SW 1271 (cell line): ENCODE results near the gene ARHGAP10.
A peak's percentile ranks its signal among the peaks of the same experiment; 100 is the strongest.
"Not testable (repeated sequence)": the region's sequence is repeated elsewhere in the genome, so short reads cannot be mapped to it uniquely, and the experiment has no call there.

ENCODE experiments used
- DNase-seq, 2 experiments: peaks; one replicate each; lab custom pipeline; 2025; lab: John Stamatoyannopoulos, UW

ARHGAP10 gene

DNA sequence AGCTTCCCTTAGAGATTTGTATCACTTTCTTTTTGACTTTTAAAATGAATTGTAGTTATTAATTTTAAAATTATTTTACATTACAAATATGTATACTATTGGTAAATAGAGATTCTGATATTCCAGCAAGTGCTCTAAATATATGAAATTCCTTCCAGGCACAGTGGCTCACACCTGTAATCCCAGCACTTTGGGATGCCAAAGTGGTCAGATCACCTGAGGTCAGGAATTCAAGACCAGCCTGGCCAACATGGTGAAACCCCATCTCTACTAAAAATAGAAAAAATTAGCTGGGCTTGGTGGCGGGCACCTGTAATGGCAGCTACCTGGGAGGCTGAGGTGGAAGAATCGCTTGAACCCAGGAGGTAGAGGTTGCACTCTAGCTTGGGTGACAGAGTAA lies 180.2 kb downstream of the ARHGAP10 start:
- DNase-seq, result not testable (repeated sequence)

DNA sequence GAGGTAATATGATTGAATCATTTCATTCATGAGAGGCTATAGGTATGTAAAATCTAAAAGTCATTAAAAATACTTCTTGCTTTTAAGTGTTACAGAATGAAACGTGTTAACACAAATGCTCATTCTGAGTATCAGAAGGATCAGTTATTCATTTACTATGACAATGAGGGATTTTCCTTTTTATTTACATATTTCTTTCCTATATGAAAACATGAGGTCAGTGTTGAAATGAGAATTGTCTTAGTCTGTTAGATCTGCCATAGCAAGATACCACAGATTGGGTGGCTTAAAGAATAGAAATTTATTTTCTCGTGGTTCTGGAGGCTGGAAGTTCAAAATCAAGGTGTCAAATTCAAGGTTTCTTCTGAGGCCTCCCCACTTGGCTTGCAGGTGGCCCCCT lies 181.2 kb downstream of the ARHGAP10 start:
- DNase-seq, result no peak

DNA sequence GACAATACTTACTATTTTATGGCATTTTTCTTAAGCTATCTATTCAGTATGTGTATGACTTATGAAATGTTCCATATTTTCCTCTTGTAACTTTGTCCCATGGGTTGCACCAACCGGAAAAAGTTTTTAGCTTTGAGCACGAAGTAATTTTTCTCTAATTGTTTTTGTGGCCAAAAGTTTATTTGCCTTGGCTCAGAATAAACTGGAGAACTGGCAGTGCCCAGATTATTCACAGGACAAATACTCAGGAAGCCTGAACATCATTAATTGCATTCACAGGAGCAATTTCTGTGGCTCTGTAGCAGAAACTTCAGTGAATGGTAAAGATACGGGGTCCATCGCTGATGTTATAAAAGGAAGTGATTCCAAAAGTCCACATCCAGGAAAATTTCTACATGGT lies 184.5 kb downstream of the ARHGAP10 start:
- DNase-seq, result no peak

DNA sequence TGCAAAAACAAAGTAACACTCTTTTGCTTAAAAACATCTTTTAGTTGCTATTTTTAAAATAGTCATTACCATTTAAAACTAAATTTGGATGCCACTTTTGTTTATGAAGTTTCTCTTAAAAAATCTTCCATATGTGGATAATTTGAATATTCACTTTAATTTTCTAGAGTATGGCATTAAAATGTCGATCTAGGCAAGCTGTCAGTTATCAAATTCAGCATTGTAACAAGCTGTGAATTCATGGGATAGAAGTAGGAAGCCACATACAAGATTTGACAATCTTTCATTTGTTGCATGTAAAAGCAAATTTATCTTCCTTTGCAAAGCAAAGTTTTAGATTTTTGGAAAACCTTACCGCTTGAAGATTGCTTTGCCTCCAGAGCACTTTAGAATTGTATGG lies 191.5 kb downstream of the ARHGAP10 start:
- DNase-seq, result no peak

DNA sequence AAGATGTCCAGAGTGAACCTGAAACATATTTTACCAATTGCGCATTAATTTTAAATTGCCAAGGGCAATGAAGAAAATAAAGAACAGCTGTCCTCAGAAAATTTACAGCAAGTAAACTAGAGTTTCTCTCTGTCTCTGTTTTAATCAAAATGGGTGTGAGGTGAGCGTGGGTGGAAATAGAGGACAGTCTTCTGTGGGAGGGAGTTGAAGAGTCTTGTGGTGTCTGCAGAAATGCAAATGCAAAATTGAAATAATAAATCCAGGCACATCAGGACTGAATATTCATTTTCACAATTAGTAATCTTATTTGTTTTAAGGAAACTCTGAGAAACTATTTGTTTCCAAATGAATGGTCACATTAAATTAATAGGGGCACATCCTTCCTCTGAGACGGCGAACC lies 192.0 kb downstream of the ARHGAP10 start:
- DNase-seq, result no peak

DNA sequence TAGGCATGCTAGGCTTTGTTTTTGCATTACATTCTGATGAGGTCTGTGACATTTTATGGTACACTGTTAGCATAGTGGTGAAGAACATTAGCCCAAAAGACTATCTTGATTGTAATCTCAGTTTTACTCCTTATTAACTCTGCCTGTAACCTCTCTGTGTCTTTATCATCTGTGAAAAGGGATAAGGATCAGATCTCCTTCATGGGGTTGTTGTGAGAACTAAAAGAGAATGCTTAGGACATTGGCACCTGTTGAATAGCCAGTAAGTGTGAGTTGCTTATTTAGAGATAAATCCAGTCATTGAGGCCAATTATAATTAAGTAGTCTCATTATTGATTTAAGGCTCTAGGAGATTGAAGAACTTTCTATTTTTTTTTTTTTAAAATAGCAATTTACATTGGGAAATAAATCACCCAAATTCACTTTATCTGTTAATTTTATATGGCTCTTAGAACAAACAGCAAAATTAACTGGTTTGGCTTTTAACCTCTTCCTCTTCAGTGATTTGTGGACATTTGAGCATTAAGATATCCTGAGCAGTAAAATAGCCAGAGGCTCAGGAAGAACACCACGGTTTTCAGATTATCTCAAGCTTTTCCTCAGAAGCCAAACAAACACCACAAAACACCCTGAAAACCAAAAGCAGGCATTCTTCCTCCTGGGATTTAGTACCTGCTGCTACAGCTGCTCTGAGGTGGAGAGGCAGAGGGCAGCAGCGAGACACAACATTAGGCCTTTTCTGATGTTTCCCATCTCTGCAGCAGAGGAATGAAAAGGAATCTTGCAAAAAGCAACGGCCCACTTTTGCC lies 192.9 kb downstream of the ARHGAP10 start:
- DNase-seq, result peak in 1 of 2 experiments; percentile 20

DNA sequence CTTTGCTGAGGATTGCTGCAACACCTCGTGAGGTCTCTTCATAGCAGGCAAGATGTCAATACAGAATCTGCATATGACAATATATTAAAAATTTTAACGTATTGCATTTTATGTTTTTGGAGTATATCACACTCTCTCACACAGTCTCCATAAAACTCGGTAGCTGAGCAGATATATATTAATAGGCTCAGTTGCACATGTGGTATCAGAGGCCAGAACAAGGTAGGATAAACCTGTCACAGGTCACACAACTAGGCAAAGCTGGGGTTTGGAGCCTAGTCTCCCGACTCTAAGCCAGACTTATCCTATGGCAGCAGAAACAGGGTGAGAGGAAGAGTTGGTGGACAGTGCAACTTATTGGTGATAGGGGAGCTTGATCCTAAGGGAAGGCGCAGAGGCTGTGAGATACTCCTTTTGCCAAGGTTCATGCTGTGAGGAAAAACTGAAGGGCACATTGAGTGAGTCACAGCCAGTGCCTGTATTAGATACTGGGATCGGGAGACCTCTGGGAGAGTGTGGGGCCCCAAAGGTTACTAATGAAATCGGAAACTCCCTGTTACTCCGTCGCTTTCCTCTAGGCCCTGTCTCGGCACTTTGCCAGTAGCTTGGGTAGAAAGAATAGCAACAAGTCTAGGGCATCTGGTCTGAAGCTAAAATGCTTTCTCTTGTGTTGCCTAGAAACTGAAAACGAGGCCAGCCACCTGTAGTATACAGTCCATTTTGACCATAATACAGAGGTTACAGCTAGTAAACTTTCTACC lies 195.7 kb downstream of the ARHGAP10 start:
- DNase-seq, result no peak

DNA sequence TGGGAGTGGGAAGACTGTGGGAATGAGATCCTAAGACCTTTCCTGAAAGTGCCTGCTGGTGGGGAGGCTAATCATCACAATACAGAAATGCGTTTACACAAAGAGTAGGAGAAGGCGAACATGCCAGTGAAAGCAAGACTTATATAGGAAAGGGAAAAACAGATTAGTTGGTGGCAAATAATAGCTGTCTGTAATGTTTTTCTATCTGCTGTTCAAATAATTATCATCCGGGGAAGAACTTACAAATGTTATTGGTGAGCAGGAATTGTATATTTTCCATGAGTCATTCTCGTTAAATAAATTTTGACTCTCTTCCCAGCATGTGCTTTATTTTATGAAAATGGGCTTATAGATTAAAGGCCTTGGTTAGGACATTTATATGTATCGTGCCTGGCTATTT lies 196.5 kb downstream of the ARHGAP10 start:
- DNase-seq, result no peak

DNA sequence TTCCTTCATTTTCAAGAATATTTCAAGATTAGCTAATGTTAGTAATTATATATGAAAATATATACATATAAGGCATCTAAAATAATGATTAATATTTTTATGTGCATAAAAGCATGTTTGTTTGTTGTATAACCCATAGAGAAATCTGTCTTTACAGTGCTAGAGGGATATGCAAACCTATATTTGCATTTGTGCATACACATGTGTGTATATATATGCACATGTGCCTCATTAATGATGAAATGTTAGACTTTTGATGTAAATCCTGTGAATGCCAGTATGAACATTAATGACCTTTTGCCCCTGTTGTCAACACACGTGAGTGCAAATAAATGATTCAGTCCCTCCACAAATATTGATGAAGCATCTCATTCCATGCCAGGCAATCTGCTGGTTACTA lies 197.9 kb downstream of the ARHGAP10 start:
- DNase-seq, result no peak

DNA sequence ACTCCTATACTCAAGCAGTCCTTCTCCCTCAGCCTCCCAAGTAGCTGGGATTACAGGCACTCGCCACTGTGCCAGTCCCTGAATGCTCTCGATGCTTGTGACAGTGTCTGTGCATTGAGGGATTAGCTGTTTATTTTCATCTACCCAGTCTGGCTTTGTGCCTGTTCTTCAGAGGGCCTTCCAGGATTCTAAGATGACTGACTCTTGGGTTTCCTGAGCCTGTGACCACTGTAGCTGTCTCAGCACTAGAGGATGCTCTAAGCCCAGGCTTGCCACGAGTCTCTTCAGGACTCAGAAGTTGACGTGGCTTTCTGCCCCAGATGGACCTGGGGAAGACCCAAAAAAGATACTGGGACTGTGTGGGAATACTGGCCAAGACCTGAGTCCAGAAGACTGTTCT lies 201.4 kb downstream of the ARHGAP10 start:
- DNase-seq, result no peak

DNA sequence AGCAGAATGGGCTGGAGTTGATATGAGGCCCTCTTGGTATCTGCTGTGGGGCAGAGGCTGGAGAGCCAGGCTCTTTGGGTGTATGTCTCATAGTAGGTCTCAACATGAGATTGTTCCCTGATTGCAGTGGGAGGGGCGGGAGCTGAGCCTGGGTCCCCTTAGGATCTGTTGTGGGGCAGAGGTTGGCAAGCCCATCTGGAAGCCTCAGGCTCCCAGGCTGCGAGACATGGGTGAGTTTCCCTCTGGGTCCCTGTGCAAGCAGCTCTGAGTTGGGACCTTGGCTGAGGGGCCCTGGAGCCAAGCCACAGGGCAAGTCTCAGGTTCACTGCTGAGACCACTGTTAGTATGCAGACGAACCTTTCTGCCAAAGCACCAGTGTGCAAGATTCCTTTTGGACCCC lies 201.9 kb downstream of the ARHGAP10 start:
- no peak for DNase-seq

DNA sequence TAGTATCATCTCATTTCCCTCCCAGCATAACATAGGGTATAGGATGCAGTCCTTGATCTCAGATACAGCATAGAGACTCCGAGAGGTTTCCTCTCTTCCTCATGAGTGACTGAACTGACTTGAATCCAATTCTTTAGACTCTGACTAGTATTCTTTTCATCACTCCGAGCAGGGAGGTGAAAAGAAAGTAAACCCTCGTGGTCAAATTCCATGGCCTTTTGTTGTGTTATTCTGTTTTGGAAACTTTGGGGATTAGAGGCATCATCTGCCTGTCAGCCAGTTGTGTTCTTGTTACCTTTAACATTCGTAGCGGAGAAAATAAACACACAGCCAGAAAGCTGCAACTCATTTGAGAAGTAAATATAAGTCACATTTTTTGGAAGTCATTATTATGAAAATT lies 206.6 kb downstream of the ARHGAP10 start:
- no peak for DNase-seq

DNA sequence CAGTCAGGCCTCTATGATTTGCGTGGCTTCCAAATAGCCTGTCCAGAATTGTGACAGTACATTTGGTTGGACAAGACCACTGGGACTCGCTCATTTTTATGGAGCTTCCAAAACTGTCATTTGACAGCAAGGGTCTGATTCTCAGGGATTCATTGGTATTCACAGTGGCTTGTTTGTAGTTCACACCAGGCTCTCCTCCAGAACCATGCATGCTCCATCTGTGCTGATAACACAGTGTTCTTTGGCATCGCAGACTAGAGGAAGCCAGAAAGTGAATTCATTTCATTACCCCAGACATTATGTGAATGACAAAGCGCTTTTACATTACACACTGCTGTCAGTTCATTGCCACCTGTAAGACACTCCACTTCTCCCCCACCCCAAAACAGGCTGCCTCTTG lies 208.3 kb downstream of the ARHGAP10 start:
- DNase-seq, result no peak

DNA sequence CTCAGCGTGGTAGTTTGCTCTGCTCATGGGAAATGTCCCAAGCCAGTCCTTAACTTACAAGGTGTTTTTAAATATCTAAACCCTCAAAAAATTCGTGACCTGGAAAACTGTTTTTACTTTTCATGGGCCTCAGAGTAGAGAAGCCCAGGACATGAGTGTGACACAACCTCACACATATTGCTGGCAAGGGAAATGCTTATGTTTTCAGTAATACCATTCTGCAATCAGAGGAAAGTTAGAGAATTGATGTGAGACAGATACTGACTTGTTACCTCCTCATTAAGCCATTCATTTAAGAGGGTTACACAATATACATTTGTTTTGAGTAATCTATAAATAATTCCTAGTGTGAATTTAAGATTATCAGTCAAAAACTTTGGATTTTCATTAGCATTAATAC lies 209.5 kb downstream of the ARHGAP10 start:
- no peak for DNase-seq

DNA sequence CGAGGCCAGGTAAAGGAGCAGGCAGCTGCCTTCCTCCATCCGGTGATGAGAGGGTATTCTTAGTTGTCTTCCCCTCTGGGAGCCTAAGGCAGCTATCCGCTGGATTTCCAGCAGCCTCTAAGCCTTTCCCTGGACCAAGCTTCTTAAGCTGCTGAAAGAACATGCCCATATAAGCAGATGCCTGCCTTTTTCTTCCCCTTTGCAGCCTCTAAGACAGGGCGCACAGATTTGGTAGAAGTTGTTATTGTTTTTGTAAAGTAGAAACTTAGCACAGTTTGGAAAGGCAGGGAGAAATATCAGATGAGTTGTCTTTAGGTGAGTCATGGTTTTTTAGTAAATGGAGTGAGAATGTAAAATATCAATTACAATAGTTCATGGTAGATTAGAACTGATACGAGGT lies 210.8 kb downstream of the ARHGAP10 start:
- no peak for DNase-seq

DNA sequence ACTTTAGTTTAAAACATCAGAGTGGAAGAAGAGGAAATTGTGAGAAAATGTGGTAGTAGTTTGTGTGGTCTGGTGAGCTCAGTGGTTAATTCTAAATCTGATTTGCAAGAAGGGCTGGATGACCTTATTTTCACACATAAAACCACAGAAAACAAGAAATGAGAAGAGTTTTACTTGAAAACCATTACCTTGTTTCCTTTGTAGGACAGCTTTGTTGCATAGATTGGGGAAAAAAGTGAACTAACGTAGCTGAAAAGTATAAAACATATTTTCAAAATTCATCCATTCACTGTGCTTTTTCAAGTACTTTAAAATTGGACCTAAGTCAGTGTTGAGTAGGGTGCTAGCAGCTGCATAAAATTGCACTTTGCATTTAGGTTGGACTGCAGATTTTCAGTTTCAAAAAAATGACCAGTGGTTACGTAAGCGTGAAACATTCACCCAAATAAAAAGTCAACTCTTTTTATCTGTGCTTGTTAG lies 211.3 kb downstream of the ARHGAP10 start:
- no peak for DNase-seq

DNA sequence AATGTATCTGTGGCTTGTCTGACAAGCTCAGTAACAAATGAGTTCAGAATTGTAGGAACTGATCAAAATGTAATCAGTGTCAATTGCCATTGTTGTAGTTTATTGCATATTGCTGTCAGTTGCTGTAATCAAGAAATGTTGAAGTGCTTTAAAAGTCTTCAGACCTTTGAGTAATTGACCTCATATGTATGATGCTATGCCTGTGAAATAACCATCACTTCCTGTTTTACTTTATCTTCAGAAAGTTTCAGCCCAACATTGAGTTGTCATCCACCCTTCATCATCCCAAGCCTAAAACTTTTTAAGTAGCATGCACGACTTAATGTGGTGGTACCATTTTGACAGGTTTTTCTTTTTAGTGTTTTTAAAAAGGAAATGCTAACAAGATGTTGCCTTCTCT lies 212.4 kb downstream of the ARHGAP10 start:
- no peak for DNase-seq

DNA sequence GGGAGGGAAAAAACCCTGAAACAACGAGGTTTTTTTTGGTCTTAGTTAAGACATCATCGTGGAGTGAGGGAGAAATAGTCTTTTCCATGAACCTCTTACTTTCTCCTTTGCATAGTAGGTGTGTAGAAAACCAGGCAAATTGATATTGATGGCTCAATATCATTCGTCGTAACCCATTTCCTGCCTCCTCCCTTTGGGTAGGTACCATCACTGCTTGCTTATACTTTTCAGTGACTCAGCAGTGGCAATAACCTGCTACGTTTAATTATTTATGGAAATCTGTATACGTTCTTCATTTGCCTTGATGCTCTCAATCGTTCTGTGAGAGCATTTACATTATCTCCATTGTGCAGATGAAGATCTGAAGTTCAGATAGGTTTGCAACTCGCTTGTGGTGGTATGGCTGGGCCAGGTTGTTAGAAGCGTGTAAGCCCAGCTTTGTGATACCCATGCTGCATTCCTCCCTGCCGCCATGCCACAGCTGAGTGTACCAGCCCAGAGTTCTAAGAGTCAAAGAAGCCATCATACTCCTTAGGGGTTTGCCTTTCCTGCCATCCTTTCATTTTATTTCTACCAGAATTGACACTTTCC lies 212.9 kb downstream of the ARHGAP10 start:
- DNase-seq, result no peak

DNA sequence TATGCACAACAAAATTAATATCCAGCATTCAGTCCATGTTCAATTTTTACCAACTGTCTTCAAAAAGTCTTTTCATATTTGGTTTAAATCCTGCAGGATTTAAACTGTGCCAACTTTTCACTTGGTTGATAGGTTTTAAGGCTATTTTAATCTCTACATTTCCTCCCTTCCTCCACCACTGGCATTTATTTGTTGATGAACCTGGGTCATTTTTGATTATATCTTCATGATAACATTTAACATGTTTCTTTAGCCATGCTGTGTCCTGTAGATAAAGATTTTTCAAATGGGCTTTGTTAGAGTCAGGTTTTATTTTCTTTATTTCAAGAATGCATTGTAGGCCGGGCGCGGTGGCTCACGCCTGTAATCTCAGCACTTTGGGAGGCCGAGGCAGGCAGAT lies 216.4 kb downstream of the ARHGAP10 start:
- no peak for DNase-seq

DNA sequence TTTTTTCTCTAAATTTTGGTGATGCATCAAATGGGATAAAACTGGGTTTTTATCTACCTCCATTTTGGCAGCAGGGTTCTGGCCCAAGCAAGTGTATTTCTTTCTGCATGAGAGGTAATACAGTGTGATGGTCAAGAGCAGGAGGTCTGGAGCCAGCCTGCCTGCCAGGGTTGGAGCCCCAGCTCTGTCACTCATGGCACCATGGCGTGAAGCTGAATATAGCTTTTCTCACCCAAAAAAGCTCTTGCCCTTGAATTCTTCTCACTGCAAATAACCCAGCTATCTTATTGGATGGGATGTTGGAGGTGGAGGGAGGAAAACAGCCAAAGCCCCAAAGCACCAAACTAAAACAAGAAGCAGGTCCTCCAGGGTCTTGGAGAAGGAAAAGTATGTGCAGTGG lies 218.4 kb downstream of the ARHGAP10 start:
- no peak for DNase-seq

DNA sequence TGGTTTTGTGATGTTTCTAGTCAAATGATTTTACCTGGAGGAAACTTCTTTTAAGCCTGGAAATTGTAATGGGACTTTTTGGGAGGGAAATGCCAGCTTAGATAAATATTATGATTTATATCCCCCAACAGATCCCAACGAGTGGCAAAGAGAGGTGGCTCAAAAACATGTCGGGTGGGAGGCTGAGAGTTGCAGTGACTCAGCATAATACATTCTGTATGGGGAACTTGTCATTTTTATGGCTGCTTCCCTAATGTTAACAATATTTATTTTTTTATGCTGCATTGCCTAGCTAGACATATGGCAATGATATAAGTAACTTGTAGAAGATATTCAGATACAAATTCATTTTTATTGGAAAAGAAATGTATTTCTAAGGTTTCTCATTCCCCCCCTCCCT lies 219.0 kb downstream of the ARHGAP10 start:
- DNase-seq, result no peak

DNA sequence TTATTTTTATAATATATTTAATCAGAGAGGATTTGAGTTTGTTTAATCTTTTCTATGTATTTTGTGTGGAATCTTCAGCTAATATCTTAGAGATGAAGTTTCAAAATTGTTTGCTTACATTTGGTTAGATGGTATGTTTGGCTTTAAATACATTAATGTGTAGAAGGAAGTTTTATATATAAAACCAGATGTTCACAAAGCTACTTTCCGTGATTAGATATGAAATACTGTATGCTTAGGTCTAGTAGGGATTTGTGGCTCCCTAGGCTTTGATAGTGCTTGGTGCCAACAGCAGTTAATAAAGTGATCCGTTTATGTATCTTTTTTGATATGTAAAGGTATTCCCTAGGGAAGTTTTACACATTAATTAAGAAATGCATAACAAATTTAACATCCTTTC lies 223.0 kb downstream of the ARHGAP10 start:
- DNase-seq, result no peak
